Heart right ventricle (tissue), 16 donors: ENCODE results near the gene SLC35F5. TPM values are rescaled to one million over a fixed set of nuclear protein-coding genes. Genes with fewer than 3 reads are reported as not detected.
A peak's percentile ranks its signal among the peaks of the same experiment; 100 is the strongest.
"Not testable (repeated sequence)": the region's sequence is repeated elsewhere in the genome, so short reads cannot be mapped to it uniquely, and the experiment has no call there.

Source experiments
- ATAC-seq, 8 donors: fragments of 200-7000 bp; cut with Tn5 transposase; one replicate each; pipeline ENCODE4 v1.9.1; 2020; ENCODE audit warnings: mild to moderate bottlenecking in 8 of 8, moderate library complexity in 8 of 8, moderate number of reproducible peaks in 1 of 8
- DNase-seq, 2 donors: peaks; one replicate each; pipeline ENCODE4 v3.0.0-alpha.2; 2020
- H3K27ac ChIP-seq, 10 donors: fragments of 200-600 bp; sonication (generic) in 2 of 10; one replicate each; pipeline versions ENCODE4 v1.5.0 to v1.8.0; 2020 to 2022; ENCODE audit warnings: mild to moderate bottlenecking in 3 of 10
- H3K27me3 ChIP-seq, 7 donors: fragments of 200-600 bp; one replicate each; pipeline ENCODE4 v1.8.0; 2021 to 2022; ENCODE audit warnings: mild to moderate bottlenecking in 2 of 7
- H3K36me3 ChIP-seq, 9 donors: fragments of 200-600 bp; sonication (generic) in 1 of 9; one replicate each; pipeline versions ENCODE4 v1.5.0 to v1.8.0; 2020 to 2022; ENCODE audit warnings: mild to moderate bottlenecking in 2 of 9
- H3K4me1 ChIP-seq, 9 donors: fragments of 200-600 bp; sonication (generic) in 1 of 9; one replicate each; pipeline versions ENCODE4 v1.5.0 to v1.8.0; 2020 to 2022; ENCODE audit warnings: mild to moderate bottlenecking in 4 of 9
- H3K4me3 ChIP-seq, 10 donors: fragments of 200-600 bp; sonication (generic) in 2 of 10; one replicate each; pipeline versions ENCODE4 v1.5.0 to v1.8.0; 2020 to 2022; ENCODE audit warnings: mild to moderate bottlenecking in 7 of 10, moderate library complexity in 2 of 10
- H3K9me3 ChIP-seq, 11 donors: fragments of 200-600 bp in 10 of 11; sonication (generic) in 2 of 11; one replicate each; pipeline versions ENCODE4 v1.5.0 to v1.8.0; 2013 to 2022; ENCODE audit warnings: mild to moderate bottlenecking in 2 of 11, control low read depth in 1 of 11, moderate library complexity in 1 of 11
- WGBS, 2 donors: extraction: QIAGEN DNeasy Blood & Tissue Kit; methylation state at CpG; one replicate each; pipeline ENCODE4 v1.1.7; 2013; ENCODE audit warnings: inconsistent platforms in 1 of 2; 5-methylcytosine and 5-hydroxymethylcytosine counted together
- intact Hi-C, 10 donors: fragments of 100-400 bp; cut with DNase I; formaldehyde crosslinking; loops; one replicate each; pipeline versions ENCODE4 v1.11.1 to v1.14.2; 2022
- polyA plus RNA-seq, 2 donors: library from polyadenylated mRNA; stranded (reverse); fragments of 200-250 nt; gene quantifications; one replicate each; pipeline ENCODE4 v1.2.3, GENCODE V29; 2013
- total RNA-seq, 10 donors: library from RNA; stranded (reverse); fragmentation: NEBNext Ultra II Directional in 3 of 10; extraction: Animal tissue kit (Norgen Biotek cat#: 25700) in 3 of 10; gene quantifications; one replicate each; pipeline versions ENCODE4 v1.2.1 to v1.2.4, GENCODE V29; 2021 to 2023
- TF ChIP-seq, protein P1 (sequence below), 9 donors: fragments of 200-600 bp; sonication (generic) in 2 of 9; IDR thresholded peaks; one replicate each; pipeline versions ENCODE4 v1.5.0 to v1.8.0; 2021 to 2022; ENCODE audit warnings: antibody characterized with exemption in 9 of 9, mild to moderate bottlenecking in 5 of 9, moderate library complexity in 1 of 9
- donor health status: Arrhythmogenic right ventricular cardiomyopathy.
- donor health status: ischemic (EF 13 %, LVEDD 7.1; RV severe dilation, severe dysfunction).
- donor health status: healthy with polysubstance abuse.
- donor health status: DM: no; HTN: yes; CAD: no.
- donor health status: DM: no; HTN: no; CAD: no.
- donor health status: ischemic (EF 25% LVEDD 6.9; RV normal size, moderate dysfunction).
- donor health status: ischemic (EF 25% LVEDD 5.7; RV mildly dilated, moderate dysfunction).
- donor health status: healthy.
- donor health status: DM: yes; HTN: yes; CAD: no.
- donor health status: Ischemic cardiomyopathy.
- donor health status: ischemic (EF 35%, LVEDD 5.7; RV mildly dilated, moderate dysfunction).
- donor health status: nonischemic (EF 11% LVEDD 7.7; RV severe dilation, severe dysfunction).
- donor health status: DM: yes; HTN: yes; CAD: no.
- donor health status: PGD.
- donor health status: ischemic (EF 29% LVEDD 5.4; RV normal size, mild dysfunction).
- donor health status: nonischemic (EF 23%, LVEDD 6.1; RV moderate dilation, normal function).

Gene SLC35F5
- total and polyA plus RNA-seq, 12 donors, result 18.3 to 67.1 (median 58.6) TPM

- H3K27me3 ChIP-seq, result no peaks in the 10 kb centered on the region
- intact Hi-C loops, result loop anchor here in 1 of 10 donors (5.0 kb wide), 1 partner anchor 101 kb away; no protein-coding TSS in a partner anchor
- H3K27ac ChIP-seq, result no peak overlapping the region
- 94 to 95% methylated on average over 25 of the region's 25 CpGs for WGBS, 2 donors
- DNase-seq, result no peak
- peaks cover 0 to 17% (median 7%) of the 10 kb centered on the region in 9 donors for H3K36me3 ChIP-seq
- ATAC-seq, result no peak
- no peak overlapping the region for H3K4me3 ChIP-seq
- peaks cover 0 to 18% (median 4%) of the 10 kb centered on the region in 9 donors for H3K4me1 ChIP-seq
- TF ChIP-seq, protein P1, sequence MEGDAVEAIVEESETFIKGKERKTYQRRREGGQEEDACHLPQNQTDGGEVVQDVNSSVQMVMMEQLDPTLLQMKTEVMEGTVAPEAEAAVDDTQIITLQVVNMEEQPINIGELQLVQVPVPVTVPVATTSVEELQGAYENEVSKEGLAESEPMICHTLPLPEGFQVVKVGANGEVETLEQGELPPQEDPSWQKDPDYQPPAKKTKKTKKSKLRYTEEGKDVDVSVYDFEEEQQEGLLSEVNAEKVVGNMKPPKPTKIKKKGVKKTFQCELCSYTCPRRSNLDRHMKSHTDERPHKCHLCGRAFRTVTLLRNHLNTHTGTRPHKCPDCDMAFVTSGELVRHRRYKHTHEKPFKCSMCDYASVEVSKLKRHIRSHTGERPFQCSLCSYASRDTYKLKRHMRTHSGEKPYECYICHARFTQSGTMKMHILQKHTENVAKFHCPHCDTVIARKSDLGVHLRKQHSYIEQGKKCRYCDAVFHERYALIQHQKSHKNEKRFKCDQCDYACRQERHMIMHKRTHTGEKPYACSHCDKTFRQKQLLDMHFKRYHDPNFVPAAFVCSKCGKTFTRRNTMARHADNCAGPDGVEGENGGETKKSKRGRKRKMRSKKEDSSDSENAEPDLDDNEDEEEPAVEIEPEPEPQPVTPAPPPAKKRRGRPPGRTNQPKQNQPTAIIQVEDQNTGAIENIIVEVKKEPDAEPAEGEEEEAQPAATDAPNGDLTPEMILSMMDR (IDR thresholded peaks at IDR 0.05), result no peak
- no peaks in the 10 kb centered on the region for H3K9me3 ChIP-seq
Measured at GRCh38 chr2:113703386-113704299, 52.8 kb downstream of the SLC35F5 start.

- H3K27me3 ChIP-seq, result no peaks in the 10 kb centered on the region
- no peak overlapping the region for H3K27ac ChIP-seq
- H3K4me1 ChIP-seq, result peaks cover 0 to 9% (median 3%) of the 10 kb centered on the region in 9 donors
- H3K36me3 ChIP-seq, result peaks cover 0 to 7% (median 6%) of the 10 kb centered on the region in 9 donors
- ATAC-seq (peak; percentile 65 to 93 (median 84)), DNase-seq (peak; percentile 29 to 42)
- intact Hi-C loops, result loop anchor here in 1 of 10 donors (5.0 kb wide), 1 partner anchor 98 kb away; no protein-coding TSS in a partner anchor
- WGBS, 2 donors, result 48 to 54% methylated on average over 17 of the region's 17 CpGs
- H3K9me3 ChIP-seq, result no peaks in the 10 kb centered on the region
- TF ChIP-seq, protein P1 (IDR thresholded peaks at IDR 0.05), result peak in 7 of 9 donors; percentile 10 to 62 (median 55)
- H3K4me3 ChIP-seq, result peak overlapping the region in 4 of 10 donors; percentile 2 to 28 (median 16)
Measured at GRCh38 chr2:113700186-113700841, 56.1 kb downstream of the SLC35F5 start.

DNA sequence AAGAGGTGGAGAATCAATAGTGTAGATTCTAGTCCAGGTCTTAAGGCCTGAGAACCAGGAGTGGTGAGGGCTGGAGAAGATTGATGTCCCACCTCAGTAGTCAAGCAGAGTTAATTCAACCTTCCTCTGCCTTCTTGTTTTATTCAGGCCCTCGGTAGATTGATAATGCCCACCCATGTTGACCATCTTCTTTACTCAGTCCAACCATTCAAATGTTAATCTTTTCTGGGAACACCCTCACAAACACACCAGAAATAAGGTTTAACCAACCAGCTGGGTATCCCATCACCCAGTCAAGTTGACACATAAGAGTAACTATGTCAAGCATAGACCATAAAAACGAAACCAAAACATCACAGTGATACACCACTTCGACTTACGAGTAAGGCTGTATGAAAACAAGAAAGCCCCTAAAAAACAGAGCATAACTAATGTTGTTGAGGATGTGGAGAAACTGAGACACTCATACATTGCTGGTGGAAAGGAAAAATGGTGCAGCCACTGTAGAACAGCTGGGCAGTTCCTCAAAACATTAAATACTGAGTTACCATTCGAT lies 57.5 kb downstream of the SLC35F5 start:
- intact Hi-C loops, result loop anchor here in 2 of 10 donors (10.0 kb wide), 1 partner anchor 94 kb away; no protein-coding TSS in a partner anchor
- DNase-seq, result no peak

DNA sequence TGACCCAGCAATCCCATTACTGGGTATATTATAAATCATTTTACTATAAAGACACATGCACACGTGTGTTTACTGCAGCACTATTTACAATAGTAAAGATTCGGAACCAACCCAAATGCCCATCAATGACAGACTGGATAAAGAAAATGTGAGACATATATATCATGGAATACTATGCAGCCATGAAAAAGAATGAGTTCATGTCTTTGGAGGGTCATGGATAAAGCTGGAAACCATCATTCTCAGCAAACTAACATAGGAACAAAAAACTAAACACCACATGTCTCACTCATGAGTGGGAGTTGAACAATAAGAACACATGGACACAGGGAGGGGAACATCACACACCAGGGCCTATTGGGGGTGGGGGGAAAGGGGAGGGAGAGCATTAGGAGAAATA lies 58.2 kb downstream of the SLC35F5 start:
- H3K4me1 ChIP-seq, result peaks cover 0 to 23% (median 3%) of the 10 kb centered on the region in 9 donors
- not testable (repeated sequence) for H3K27me3 ChIP-seq, DNase-seq, ATAC-seq, H3K36me3 ChIP-seq, H3K27ac ChIP-seq, H3K9me3 ChIP-seq, H3K4me3 ChIP-seq
- 95% methylated on average over 2 of the region's 2 CpGs for WGBS, 2 donors
- intact Hi-C loops, result loop anchor here in 2 of 10 donors (10.0 kb wide), 1 partner anchor 93 kb away; no protein-coding TSS in a partner anchor

More for the DNA sequence above, 57.5 kb downstream of the SLC35F5 start:
- no peak for ATAC-seq
- Histone ChIP-seq H3K36me3 (no peaks in the 10 kb centered on the region), H3K4me3 (no peak overlapping the region), H3K27ac (no peak overlapping the region), H3K27me3 (no peaks in the 10 kb centered on the region), H3K4me1 (peaks cover 0 to 16% (median 3%) of the 10 kb centered on the region in 9 donors), H3K9me3 (no peaks in the 10 kb centered on the region)
- 94 to 97% methylated on average over 5 of the region's 5 CpGs for WGBS, 2 donors
- TF ChIP-seq, protein P1 (IDR thresholded peaks at IDR 0.05), result no peak
